SK-N-MC (cell line): ENCODE data around the gene FBXO36.

Experiments
- EZH2 ChIP-seq: fragments of 200-600 bp; sonication (generic); IDR thresholded peaks from one replicate; pipeline ENCODE4 v1.6.1; 2017; ENCODE audit warnings: antibody characterized with exemption
- FOXP2 ChIP-seq: optimal IDR thresholded peaks from 2 replicates; pipeline ENCODE3; 2011; ENCODE audit warnings: mild to moderate bottlenecking, moderate library complexity; ENCODE audit not compliant: insufficient read depth; ENCODE audit errors: extremely low read length, control extremely low read depth
- POLR2AphosphoS5 ChIP-seq: IDR thresholded peaks from 2 replicates; pipeline ENCODE4 v1.6.1; 2012; ENCODE audit warnings: mild to moderate bottlenecking, low read depth, low read length, borderline replicate concordance

- TF ChIP-seq EZH2, result no peak
- TF ChIP-seq POLR2AphosphoS5, result no peak
- TF ChIP-seq FOXP2, result no peak
Measured at GRCh38 chr2:229970406-229970805, 48.1 kb downstream of the FBXO36 start.
